HG02885 (cell line): ENCODE results near the gene UBE4B.
"Not testable (repeated sequence)": the region's sequence is repeated elsewhere in the genome, so short reads cannot be mapped to it uniquely, and the experiment has no call there.

Experiments
- ATAC-seq: cut with Tn5 transposase; IDR thresholded peaks from one replicate; pipeline ENCODE4 v1.9.1; 2021; ENCODE audit warnings: mild to moderate bottlenecking; ENCODE audit not compliant: unreplicated experiment, poor library complexity

The UBE4B gene

DNA sequence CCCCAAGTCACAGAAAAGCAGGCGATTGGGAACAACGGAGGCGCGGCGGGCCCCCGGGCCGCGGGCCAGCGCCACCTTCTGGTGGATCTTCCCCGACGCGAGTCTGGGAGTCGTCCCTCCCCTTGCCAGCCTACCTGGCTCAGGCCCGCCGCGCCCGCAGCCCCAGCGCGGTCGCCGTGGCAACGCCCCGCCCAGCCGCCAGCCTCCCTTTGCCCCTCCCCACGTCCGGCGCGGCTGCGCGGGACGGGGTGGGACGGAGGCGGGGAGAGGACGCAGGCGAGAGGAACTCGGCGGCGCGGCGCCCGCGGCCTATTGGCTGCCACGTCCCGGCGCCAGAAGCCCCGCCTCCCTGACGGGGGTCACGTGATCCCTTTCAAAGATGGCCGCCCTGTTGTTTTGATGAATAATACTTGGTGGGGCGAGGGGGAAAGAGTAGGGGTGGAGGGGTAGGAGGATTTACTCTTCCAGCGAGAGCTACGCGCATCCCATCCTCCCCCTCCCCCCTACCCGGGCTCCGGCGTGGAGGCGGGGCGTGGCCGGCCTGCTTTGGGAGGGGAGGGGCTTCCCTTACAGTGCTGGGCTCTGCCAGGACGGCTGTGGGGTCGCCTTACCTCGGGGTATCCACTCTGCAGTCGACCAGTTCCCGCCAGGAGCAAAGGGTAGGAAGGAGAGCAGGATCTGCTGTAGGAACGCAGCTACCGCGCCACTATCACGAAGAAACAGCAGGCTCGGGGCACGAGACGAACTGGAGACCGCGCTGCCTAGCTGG, at the start of gene UBE4B:
TSS of gene UBE4B (plus strand) at position 369 of the 769 bp plus-strand sequence. CDS start 713 bp downstream, outside the sequence.
- peak; percentile 96 for ATAC-seq

DNA sequence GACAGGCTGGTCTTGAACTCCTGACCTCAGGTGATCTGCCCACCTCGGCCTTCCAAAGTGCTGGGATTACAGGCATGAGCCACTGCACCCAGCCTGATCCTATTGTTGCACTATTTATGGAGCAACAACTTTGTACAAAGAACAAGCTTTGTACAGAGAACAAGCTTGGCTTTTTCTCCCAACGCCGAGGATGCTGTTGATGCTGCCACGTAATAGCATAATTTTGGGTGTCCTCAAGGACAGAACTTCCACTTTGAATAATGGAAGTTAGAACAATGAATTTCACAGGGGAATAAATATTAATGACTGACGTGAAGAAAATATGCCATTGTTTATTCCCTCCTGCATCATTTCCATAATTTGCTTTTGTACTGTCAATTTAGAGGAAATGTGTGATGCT, 48.5 kb upstream of the UBE4B start:
- ATAC-seq = no peak

DNA sequence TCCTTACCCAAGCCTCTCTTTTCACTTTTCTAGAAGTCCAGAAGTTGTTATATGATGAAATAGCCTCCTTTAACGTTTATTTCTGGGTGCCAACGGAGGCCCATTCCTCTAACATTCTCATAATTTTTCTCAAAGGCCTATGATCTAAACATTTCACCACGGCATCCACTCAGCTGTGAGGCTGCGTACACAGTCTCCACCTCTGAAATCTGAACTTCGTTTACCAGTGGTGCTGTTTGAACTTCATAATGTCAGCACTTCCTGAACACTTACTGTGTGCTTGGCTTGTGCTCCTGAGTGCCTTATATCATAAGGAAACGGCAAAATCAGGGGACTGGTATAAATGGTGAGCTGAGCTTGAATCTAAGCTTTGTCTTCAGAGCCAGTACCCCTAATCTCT, 47.8 kb upstream of the UBE4B start:
- no peak for ATAC-seq

DNA sequence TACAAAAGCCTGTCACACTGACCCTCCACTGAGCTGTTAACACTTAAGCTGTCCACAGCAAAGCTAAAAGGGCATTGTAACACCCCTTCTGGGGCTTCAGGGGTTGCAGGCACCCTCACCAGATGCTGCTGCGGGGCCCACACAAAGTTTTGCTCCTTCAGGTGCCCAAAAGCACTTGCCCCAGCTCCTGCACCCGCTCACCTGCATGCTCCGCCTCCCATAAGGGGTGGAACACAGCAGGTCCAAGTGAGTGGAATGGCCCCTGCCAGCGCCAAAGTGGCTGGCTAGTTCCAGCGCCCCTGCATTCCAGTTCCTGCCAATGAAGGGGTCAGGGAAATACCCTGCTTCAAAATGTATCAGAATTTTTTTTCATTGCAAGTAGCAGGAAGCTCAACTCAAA, 43.0 kb upstream of the UBE4B start:
- ATAC-seq = no peak

DNA sequence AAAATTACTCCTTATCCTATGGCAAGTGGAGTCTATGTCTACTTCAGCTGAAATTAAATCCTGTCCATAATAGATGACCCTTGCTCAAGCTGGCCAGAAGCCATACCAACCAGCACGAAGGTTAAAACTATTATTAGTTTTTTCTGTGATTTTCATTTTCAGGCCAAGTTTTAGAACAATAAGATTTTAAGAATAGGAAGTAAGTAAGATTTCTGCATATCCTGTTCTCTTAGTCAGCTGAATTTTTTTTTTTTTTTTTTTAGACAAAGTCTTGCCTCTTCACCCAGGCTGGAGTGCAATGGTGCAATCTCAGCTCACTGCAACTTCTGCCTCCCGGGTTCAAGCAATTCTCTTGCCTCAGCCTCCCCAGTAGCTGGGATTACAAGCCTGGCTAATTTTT, 41.8 kb upstream of the UBE4B start:
- no peak for ATAC-seq

DNA sequence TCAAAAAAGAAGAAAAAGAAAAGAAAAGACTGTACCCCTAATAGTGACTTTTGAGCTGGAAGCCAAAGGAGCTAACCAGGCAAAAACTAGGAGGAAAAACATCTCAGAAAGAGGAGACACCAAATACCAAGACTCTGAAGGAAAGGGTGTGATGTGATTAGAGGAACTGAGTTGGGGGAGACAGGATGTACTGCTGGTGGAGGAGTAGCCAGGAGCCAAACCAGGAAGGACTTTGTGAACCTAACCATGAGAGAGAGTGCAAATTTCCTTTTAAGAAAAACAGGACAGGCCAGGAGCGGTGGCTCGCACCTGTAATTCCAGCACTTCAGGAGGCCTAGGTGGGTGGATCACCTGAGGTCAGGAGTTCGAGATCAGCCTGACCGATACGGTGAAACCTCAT, 39.8 kb upstream of the UBE4B start:
- no peak for ATAC-seq

DNA sequence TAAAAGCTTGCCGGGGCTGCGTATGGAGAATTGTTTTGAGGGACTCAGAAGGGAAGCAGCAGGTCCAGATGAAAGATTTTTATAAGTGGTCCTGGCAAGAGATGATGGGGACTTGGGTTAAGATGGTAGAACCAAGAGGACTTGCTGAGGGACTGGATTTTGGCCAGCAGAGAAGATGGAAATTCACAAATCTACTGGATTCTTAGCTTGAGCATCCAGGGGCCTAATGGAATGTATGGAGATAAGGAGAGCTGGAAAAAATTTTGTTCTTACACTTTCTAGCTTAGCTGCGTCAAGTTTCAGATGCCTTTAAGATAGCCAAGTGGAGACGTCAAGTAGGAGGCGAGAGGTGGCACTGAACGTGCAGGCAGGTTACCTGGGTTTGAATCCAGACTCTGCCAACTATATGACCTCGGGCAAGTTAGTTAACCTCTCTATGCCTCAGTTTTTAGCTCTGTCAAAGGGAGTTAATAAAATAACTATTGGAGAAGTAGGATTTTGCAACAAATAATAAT, 39.1 kb upstream of the UBE4B start:
- ATAC-seq = no peak

DNA sequence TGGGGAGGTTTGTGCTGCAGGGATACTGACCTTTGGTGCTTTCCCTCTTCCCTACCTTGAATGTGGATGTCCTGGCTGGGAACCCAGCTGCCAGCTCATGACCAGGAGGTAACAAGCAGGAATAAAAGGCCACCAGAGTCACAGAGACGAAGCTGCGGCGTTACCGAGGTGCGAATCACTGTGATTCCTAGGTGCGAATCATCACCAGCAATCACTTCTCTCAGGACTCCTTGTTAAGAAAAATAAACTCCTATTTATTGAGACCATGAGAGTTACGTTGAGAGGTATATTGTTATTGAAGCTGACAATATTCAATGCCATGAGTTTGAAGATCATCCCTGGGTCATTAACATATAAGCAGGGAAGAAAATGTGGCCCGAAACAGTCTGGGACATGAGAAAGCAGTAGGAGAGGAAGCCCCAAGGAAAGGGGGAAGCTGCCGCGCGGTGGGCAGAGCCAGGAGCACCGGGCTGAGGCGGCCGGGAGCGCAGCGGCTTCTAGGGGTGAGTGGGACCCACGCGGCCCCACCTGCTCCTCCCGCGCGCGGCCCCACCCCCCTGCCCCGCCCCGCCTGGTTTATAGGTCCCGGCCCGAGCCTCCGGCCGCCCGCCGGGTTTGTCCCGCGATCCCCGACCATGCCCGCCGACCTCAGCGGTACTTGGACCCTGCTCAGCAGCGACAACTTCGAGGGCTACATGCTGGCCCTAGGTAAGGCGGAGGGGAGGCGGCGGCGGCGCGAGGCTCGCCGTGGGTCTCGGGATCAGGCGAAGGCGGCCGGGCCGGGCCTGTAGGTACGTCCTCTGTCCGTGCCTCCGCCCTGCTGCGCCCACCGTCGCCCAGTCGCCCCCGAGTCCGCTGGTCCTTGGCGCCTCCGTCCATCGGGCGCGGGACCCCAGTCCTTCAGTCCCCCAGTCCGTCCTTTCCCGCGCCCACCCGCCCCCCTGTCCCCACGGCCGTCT, 35.9 kb upstream of the UBE4B start, which contains the start of gene RBP7:
TSS of gene RBP7 (plus strand) at position 605 of the 959 bp plus-strand sequence. CDS start at position 636, 31 bp downstream.
- no peak for ATAC-seq

DNA sequence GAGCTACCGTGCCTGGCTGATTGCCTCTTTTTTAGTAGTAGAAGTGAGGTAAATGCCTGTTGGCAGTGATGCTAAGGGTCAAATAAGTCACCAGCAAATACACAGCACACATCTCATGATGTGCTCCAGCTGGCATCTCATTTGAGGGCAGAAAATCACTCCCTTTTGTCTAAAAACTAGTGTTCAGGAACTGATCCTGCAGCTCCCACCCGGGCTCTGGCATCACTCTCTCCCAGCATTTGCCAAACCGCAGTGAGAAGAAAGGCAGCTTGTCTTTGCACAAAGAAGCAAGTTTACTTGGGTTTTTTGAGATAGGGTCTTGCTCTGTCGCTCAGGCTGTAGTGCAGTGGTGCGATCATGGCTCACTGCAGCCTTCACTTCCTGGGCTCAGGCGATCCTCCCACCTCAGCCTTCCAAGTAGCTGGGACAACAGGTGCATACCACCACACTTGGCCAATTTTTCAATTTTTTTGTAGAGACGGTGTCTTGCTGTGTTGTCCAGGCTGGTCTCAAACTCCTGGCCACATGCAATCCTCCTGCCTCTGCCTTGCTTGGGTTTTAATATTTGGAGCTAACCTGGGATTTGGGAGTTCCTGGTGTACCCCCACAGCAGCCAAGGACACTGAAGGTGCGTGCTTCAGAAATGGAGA, 31.6 kb upstream of the UBE4B start:
- no peak for ATAC-seq

DNA sequence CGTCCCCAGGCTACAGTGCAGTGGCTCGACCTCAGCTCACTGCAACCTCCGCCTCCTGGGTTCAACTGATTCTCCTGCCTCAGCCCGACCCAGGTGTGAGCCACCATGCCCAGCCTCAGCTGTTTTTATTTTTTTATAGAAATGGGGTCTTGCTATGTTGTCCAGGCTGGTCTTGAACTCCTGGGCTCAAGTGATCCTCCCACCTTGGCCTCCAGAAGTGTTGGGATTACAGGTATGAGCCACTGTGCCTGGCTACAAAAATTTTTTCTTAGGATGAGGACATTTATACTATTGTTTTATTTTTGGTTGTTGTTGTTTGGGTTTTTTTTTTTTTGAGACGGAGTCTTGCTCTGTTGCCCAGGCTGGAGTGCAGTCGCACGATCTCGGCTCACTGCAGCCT, 27.5 kb upstream of the UBE4B start:
- not testable (repeated sequence) for ATAC-seq

DNA sequence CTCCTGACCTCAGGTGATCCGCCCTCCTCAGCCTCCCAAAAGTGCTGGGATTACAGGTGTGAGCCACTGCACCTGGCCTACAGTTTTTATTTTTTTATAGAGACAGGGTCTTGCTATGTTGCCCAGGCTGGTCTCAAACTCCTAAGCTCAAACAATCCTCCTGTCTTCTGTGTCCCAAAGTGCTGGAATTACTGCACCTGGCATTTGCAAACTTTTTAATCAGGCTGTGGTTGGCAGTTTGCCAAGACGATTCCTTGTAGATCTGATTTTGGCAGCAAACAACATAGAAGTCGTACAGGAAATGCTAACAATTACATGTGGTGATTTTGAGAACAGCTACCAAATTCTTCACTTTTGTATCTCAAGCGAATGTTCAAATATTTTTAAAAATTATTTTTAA, 25.6 kb upstream of the UBE4B start:
- ATAC-seq = no peak

DNA sequence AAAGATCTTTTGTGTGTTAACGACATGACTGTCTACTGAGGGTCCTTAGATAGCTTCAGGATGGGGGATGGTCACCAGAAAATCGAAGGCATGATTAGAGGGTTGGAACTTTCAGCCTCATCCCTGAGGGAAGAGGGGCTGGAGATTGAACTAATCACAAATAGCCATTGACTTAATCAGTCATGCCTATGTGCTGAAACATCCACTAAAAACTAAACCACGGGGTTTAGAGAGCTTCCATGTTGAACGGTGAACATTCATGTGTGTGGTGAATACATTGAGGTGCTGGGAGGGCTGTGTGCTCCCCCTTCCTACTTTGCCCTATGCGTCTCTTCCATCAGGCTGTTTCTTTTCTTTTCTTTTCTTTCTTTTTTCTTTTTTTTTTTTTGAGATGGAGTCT, 18.7 kb upstream of the UBE4B start:
- ATAC-seq = no peak

DNA sequence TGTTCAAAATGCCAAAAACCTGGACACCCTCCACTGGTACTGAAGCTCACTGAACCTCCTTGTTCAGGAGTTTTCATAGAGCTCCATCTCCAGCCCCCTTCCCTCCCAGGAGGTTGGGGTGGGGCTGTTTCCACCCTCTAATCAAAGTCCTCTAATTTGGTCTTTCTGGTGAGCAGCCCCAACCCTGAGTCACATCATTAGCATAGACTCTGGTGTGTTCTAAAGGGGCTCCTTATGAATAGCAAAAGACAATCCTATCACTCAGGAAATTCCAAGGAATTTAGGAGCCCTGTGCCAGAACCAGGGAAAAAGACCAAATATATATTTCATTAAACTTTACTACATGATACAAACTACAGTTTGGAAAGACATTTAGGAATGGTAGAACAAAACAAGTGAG, 13.2 kb upstream of the UBE4B start:
- ATAC-seq = no peak

DNA sequence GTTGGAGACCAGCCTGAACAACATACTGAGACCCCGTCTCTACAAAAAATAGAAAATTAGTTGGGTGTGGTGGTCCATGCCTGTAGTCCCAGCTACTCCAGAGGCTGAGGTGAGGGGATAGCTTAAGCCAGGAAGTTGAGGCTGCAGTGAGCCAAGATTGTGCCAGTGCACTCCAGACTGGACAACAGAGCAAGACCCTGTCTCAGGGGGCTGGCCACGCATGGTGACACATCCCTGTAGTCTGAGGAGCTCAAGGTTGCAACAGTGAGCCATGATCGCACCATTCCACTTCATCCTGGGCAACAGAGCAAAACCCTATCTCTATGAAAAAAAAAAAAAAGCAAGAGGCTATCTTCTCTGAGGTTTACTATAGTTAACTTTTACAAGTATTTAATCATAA, 12.7 kb upstream of the UBE4B start:
- no peak for ATAC-seq

DNA sequence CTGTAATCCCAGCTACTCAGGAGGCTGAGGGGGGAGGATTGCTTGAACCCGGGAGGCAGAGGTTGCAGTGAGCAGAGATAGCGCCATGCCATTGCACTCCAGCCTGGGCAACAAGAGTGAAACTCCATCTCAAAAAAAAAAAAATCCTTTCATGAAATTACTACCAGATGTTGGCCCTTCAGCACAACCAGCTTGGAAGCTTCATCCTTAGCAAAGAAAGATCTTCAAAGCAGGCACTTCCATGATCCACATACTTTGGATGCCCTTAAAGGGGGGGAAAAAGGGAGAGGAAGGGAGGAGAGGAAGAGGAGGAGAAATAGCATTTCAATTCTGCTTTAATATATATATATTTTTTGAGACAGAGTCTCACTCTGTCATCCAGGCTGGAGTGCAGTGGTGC, 12.1 kb upstream of the UBE4B start:
- ATAC-seq = not testable (repeated sequence)

DNA sequence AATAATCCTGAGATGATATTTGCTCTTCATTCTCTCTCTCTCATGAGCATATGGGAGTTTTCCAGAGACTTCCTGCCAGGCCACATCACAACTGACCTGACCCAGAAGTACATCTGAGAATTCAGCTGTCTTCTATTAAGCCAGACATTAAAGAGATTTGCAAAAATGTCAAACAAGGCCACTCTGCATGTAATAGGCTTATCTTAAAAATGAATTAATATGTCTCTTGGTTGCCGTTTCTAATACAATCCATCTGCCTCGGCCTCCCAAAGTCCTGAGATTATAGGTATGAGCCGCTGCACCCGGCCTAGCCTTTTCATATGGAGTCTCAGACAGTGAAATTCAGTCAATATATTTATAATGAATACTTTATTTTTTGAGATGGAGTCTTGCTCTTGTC, 10.8 kb upstream of the UBE4B start:
- not testable (repeated sequence) for ATAC-seq

DNA sequence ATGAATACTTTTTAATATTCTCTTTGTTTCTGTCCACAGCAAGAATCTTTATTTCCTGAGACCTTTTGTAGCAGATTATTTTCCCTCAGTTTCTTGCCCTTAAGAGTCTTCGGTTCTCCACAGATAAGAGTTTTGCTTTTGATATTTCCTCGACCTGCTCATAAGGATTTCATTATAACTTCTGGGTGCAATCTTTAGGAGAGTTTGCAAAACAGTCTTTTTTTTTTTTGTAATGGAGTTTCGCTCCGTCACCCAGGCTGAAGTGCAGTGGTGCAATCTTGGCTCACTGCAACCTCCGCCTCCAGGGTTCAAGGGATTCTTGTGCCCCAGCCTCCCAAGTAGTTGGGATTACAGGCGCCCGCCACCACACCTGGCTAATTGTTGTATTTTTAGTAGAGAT, 10.1 kb upstream of the UBE4B start:
- no peak for ATAC-seq

DNA sequence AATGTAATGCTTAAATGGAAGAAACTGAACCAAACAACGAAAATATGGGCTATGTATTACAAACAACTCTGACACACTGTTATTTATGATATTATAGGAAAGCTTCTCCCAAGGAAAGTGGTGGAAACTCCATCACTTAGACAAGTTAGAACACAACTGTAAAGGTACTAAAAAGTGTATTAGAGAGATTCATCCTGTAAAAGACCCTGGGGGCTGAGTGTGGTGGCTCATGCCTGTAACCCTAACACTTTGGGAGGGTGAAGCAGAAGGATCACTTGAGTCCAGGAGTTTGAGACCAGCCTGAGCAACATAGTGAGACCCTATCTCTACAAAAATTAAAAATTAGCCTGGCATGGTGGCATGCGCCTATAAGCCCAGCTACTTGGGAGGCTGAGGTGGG, 7.4 kb upstream of the UBE4B start:
- ATAC-seq = no peak

DNA sequence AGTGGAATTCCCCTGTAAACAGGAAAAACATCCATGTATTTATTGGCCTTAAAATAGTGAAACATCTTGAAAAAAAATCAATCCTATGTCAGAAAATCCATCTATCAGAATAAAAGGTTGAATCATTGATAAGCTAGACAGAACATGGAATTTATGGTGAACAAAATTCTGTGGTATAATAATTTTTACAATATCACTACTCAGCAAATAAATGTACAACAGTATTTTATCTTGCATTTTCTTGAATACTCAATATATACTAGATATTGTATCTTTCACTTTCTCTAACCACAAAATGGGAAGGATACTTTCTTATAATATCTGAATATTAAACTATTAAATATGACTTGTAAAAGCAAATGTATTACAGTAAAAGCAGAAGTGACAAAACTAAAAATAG, 5.7 kb upstream of the UBE4B start:
- ATAC-seq = no peak

DNA sequence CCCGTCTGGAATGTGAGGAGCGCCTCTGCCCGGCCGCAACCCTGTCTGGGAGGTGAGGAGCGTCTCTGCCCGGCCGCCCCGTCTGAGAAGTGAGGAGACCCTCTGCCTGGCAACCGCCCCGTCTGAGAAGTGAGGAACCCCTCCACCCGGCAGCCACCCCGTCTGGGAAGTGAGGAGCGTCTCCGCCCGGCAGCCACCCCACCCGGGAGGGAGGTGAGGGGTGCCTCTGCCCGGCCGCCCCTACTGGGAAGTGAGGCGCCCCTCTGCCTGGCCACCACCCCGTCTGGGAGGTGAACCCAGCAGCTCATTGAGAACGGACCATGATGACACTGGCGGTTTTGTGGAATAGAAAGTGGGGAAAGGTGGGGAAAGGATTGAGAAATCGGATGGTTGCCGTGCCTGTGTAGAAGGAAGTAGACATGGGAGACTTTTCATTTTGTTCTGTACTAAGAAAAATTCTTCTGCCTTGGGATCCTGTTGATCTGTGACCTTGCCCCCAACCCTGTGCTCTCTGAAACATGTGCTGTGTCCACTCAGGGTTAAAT, 3.7 kb upstream of the UBE4B start:
- ATAC-seq = not testable (repeated sequence)
